B cell (primary cell): ENCODE measurements around the gene C1orf174.

Source experiments
- CTCF ChIP-seq: fragments of 200-600 bp; IDR thresholded peaks from one replicate; pipeline ENCODE4 v1.8.0; 2022; ENCODE audit warnings: antibody characterized with exemption, mild to moderate bottlenecking
- EZH2 ChIP-seq: IDR thresholded peaks from 2 replicates; pipeline ENCODE4 v1.6.1; 2012; ENCODE audit warnings: borderline replicate concordance, low read depth, mild to moderate bottlenecking, moderate library complexity, low read length; ENCODE audit not compliant: insufficient read depth, poor library complexity, severe bottlenecking

DNA sequence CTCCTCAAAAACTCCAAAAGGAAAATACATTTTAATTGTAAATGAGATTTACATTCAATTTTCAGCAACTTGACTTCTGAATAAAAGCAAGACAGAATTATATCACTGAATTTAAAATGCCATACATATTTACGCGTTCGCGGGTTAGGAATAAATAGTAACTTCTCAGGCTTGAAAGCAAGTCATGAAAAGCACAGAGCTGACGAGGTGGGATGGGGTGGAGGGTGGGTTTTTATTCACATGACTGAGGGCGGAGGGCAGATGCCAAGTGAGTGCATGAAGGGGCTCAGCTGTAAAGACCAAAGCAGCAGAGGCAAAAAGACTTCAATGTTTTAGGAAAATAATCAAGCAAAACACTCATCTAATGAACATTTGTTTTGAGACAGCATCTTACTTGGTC, 48.8 kb downstream of the C1orf174 start:
- TF ChIP-seq CTCF (no peak), EZH2 (no peak)
